ENCODE measurements around the gene ERMARD.
"Not testable (repeated sequence)": the region's sequence is repeated elsewhere in the genome, so short reads cannot be mapped to it uniquely, and the experiment has no call there.

ERMARD gene

DNA sequence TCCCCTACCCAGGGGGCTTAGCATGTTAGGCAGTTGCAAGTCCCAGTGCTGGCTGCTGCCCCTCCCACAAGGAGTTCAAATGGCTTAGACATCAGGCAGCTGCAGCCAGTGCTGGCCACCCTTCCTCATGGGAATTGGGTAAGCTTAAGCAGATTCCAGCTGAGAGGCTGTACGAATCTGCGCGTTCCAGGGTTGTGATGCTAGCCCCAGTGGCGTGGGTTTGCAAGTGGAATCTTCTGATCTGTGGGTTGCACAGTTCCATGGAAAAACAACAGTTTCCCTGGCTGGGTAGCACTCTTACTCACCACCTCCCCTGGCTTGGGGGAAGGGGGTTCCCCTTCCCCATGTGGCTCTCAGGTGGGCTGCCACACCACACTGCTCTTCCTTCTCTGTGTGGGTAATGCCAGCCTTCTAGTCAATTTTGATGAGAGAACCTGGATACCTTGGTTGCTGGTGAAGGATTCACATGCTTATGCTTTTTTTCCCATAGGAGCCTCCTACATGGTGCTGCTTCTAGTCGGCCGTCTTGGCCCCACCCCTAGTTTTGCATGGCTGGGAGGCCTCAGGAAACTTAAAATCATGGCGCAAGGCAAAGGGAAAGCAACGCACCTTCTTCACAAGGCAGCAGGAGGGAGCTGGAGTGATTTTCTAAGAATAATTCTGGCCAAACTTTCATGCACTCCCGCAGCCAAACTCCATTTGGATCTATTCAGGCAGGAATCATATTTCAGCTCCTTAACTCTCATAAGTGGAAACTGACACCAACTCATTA, 13.0 kb upstream of the ERMARD start:
- no peak for DNase-seq

DNA sequence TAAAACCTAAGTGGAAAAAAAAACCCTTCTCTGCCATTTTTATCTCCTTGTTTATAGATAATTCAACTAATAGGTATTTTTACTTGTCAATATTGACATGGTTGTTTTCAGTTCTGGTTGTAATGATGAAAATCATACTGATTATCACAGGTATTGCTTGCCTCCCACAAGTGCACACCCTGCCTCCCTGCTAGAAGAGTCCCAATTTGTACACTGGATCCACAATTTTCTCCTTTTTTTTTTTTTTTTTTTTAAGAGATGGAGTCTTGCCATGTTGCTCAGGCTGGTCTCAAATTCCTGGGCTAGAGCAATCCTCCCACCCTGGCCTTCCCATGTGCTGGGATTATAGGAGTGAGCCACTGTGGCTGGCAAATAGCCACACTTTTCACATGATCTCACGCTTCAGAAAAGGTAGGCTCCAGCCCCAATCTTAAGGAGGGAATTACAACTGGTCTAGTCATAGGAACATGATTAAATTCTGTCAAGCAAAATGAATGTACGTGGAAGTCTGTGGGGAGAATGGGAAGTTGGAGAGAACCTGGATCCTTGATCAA, 12.4 kb upstream of the ERMARD start:
- DNase-seq: no peak

DNA sequence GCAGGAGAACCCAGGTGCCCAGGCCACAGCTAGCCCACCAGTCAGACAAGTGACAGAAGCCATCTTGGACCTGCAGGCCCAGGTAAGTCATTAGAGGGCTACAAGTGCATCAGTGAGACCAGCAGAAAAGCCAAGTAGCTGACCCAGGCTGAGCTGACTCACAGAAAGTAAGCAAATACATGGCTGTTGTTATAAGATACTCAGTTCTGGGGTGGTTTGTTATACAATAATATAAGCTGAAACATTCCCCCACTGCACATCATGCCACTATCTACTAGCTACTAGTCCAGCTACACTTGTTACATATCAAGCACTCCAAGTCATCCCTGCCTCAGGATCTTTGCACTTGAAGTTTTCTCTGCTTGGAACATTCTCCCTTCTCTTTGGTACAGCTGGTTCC, 10.1 kb upstream of the ERMARD start:
- DNase-seq: no peak

DNA sequence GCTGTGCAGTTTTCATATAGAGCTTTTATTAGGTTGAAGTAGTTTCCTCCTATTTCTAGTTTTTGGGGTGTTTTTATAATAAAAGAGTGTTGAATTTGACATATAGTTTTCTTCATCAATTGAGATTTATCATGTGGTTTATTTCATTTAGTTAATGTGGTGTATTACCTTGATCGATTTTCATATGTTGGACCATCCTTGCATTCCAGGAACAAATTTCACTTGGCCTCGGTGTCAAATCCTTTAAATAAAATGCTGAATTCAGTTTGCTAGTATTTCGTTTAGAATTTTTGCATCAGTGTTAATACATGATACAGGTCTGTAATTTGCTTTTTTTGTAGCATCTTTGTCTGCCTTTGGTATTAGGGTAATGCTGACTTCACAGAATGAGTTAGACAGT, 6.0 kb upstream of the ERMARD start:
- no peak for DNase-seq

DNA sequence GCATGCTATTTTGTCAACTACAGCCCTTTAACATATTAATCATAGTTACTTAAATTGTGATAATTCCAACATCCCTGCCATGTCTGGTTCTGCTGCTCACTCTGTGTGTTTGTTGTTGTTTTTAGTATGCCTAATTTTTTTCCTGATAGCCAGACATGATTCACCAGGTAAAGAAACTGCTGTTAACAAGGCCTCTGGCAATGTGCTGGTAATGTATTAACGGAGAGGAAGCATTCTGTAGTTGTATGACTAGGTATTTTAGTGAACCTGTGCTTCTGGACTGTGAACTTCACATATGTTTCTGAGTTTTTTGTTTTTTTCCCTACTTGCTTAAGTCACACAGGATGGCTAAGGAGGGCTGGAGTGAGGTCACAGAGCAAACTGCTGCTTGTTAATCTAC, 4.9 kb upstream of the ERMARD start:
- no peak for DNase-seq

DNA sequence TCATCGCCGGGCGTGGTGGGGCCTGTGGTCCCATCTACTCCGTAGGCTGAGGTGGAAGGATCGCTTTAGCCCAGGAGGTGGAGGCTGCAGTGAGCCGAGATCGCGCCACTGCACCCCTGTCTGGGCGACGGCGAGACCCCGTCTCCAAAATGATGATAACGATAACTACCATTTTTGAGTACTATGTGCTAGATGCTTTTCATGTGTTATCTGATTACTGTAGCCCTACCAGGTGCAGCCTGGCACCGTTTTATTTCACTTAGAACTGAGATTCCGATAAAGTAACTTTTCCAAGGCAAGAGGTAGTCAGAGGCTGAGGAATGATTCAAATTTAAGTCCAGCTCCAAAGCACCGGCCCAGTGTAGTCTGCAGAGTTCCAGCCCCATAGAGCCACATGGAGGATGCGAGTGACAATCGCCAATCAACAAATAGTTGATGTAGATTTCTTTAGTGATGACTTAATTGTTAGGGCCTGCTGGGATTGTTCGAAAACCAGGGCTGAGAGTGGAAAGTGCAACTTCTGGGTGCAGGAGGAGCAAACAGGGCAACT, 727 bp downstream of the ERMARD start:
- no peak for DNase-seq

DNA sequence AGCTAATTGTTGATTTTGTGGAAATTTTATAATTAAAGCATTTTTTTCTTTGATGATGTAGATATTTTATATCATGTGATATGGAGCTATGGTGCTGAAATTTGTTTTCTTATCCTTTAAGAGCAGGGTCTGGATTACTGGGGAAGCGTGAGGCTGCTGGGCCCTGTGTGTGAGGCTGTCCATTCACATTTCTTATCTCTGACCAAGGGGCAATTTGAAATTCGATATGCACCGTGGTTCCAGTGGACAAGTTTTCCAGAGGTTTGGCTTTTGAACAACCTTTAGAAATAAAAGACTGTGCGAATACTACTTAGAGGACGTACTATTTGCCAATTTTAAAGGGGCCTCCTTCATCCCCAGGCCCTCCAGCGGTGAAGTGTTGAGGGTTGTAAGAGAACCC, 3.7 kb downstream of the ERMARD start:
- no peak for DNase-seq

DNA sequence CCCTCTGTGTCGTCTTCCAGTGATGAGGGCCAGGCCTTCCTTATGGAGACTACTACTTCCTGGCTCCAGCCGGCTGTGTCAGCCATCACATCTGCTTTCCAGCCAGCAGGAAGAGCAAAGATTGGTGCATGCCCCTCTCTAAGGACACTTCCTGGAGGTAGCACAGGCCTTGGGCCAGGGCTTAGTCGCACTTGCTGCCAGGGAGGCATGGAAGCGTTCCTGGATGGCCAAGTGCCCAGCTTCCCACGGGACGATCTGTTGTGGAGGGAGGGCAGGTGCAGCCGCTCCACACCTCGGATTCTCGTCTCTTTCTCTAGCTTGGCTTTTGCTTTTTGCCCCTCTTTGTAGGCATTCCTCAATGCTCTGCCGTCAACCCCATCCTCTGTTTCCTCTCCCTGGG, 11.9 kb downstream of the ERMARD start:
- DNase-seq: no peak

DNA sequence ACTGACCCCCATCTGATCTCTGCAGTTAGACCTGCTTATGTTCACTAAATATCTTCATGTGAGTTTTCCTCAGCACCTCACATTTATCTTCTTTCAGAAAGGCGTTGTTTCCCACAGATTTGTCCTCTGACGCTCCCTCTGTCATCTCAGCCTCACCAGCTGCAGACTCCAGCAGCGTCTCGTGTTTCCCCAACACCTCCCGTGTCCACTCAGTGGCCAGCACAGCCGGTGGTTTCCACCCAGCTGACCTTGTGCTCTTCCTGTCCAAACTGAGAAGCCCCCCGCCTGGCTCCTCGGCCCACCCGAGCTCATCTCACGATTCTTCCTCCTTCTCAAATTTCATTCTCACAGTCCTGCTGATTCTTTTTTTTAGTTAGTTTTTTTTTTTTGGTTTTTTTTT, 12.5 kb downstream of the ERMARD start:
- DNase-seq: no peak

DNA sequence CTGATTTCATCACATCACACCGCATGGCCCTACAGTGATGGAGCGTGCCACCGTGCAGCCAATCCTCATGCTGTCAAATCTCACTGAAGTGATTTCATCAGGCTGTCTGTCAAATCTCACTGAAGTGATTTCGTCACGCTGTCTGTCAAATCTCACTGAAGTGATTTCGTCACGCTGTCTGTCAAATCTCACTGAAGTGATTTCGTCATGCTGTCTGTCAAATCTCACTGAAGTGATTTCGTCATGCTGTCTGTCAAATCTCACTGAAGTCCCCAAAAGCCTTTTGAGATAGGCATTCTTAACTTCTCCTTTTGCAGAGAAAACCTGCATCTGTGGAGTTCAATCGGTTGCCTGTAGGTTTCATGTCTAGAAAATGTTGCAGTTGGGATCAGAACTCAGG, 14.4 kb downstream of the ERMARD start:
- DNase-seq: not testable (repeated sequence)

DNA sequence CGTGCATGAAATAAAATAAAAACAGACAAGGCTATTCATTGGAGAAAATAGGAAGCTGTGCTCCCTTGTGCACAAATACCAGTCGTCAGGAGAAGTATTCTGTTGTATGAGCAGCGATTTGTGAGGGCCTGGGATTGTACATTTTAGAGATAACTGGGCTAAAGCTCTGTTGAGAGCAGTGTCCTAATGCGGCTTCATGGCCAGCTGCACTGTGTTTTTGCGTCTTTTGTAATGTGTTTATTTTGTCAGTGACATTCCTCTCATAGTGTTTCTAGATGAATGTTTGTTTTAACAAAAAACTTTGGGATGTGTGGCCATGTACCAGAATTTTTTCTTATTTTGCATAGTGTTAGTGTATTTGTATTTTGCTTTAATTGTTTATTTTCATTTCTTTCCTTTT, 14.8 kb downstream of the ERMARD start:
- no peak for DNase-seq

DNA sequence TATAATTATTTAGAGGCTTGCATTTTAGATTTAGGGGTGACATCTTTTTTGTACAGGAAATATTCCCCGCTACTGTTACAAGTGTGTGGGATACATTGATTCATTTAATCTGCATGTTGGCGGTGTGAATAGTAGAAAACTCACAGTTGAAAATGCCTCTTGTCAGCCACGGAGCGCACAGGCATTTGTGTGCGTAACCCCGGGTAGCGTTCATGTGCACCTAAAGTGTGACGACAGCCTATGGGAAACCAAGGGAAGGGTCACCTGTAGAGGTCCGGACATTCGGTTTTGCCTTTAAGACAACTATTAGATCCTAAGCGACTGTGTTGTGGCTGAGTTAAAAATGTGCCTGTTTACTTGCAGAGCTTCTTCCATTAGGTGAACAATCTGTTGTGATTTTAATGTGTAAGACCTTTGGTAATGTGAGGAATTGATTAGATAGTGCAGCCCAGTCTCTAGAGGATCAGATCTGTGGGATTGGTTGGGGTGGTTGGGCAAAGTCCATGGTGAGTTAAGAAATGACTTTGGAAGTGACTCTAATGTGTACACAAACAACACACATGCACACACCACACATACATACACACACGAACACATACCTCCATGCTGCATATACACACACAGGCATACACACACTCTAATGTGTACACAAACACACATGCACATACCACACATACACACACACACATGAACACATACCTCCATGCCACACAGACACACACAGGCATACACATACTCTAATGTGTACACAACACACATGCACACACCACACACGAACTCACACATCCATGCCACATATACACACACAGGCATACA, 15.7 kb downstream of the ERMARD start:
- no peak for DNase-seq

DNA sequence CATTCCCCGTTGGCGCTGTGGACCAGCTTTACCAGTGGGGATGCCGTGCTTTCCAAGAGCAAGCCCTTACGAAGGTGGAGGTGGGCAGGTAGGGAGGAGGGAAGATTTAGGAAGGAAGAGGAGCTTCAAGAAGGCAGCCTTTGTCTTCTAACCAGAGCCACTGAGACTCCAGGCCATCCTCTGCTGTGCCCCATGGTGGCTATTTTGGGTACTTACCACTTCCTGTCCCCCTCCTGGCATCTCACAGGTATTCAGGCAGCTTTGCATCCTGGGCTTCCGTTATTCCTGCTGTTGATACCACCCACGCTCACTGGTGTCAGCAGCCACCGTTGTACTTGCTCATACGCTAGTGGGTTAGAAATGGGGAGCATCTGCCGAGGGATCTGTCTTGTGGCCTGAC, 22.9 kb downstream of the ERMARD start:
- no peak for DNase-seq

DNA sequence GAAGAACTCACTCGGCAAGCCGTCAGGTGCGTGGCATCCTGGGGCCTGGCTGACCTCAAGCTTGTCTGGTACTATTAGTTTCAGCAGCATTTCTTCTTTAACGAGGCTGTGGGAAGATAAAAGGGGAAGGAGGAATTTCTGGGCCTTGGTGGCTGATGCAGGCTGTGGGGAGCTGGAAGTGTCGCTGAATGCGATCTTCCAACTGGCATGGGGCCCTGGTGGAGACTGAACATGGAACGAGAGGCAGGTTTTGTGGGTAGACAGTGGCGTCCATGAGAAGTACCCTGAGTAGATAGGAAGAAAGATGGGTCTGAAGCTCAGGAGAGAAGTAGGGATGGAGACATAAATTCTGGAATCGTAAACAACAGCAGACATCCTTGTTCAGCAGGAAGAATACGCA, 23.9 kb downstream of the ERMARD start:
- no peak for DNase-seq

DNA sequence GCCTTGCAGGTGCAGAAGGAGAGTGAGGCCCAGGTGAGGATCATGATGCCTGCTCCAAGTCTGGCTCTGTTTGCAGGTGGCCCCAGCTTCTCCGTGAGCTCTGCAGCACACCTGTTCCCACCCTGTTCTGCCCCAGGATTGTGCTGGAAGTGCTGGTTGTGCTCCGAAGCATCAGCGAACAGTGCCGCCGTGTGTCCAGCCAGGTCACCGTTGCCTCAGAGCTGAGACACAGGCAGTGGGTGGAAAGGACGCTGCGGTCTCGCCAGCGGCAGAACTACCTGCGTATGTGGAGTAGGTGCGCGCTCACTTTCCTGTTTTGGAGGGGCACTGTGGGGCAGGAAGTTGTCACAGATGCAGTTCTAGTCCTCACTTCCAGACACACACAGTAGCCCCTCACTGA, 25.0 kb downstream of the ERMARD start:
- no peak for DNase-seq

DNA sequence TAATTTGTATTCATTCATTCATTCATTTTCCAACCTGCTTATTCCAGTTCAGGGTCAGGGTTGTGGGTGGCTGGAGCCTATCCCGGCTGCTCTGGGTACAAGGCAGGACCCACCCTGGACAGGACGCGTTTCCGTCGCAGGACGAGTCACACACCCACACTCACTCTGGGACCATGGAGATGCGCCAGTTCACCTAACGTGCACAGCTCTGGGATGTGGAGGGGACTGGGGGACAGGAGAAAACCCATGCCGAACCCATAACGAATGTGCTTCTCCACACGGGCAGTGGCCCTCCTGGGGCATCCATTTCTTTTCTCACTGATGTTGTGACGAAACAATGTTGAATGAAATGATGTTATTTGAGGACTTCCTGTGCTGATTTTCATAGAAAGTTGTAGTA, 26.5 kb downstream of the ERMARD start:
- no peak for DNase-seq

DNA sequence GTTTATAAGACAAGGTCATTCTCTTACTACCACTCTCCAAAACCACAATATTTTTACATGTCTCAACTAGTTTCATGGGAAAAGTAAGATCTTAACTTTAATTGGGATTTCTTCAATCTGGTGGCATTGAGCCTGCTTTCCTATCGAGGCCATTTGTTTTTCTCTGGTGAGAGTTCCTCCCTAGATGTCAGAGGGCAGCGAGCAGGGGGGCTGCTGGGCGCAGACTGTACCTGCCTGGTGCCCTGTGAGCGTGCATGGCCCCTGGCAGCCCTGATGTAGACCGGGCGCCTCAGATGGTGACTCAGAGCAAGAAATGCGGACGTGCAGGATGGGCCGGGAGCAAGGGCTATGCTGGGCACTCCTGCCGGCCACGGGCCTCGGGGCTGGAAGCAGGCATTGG, 27.2 kb downstream of the ERMARD start:
- DNase-seq: no peak

DNA sequence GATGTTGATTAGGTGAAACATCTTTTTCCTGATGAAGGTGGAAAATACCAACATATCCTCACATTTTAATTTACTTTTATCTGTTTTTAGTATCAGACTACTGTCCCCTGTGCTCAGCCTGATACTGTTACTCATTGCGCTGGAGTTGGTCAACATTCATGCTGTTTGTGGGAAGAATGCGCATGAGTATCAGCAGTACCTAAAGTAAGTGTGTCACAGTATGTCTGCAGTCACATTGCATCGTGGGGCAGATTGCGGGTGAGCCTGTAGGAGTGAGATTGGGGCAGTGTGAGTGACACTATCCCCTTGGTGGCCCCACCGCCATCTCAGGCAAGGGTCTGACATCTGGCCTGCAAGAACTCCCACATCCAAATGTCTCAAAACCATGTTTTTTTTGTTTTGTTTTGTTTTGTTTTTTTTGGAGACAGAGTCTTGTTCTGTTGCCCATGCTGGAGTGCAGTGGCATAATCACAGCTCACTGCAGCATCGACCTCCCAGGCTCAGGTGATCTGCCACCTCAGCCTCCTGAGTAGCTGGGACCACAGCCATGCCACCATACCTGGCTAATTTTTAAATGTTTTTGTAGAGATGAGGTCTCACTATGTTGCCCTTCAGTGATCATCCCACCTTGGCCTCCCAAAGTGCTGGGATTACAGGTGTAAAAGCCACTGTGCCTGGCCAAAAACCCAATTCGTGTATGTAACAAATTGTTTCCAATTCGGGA, 27.8 kb downstream of the ERMARD start:
- DNase-seq: no peak

DNA sequence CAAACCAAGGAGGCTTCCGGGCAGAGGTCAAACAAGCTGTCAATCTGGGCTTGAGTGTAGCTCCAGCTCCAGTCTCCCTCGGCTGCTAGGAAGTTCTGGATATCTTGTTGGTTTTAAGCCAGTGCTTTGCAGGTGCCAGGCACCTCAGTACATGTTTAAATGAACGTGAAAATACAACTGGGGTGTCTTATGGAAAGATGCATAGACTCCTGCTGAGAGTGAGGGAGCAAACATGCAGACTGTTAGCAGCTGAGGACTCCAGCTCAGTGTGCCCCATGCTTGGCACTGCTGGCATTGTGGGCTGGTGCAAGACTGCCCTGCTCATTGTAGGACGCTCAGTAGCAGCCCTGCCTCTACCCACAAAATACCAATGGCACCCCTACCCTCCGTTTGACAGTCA, 28.5 kb downstream of the ERMARD start:
- DNase-seq: no peak

DNA sequence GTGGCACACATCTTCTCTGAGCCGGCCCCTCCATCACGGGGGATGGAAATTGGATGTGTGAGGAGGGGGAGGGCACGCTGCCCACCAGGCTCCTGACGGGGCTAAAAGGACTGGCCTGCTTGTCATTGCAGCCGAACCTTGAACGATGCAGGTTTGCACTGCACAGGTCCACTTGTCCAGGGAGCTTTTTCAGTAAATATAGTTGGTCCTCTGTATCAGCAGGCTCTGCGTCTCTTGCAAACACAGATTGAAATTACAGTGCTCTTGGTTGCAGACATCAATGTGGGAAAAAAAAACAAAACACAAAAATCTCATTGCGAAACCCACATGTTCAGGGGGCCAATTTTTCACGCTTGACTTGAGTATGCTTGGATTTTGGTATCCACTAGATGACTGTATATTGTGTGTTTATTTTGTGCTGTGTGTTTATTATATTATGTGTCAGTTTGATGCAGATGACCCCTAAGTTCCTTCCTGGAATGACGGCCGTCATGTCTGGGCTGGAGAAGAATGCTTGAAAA, 29.2 kb downstream of the ERMARD start:
- DNase-seq: no peak

DNA sequence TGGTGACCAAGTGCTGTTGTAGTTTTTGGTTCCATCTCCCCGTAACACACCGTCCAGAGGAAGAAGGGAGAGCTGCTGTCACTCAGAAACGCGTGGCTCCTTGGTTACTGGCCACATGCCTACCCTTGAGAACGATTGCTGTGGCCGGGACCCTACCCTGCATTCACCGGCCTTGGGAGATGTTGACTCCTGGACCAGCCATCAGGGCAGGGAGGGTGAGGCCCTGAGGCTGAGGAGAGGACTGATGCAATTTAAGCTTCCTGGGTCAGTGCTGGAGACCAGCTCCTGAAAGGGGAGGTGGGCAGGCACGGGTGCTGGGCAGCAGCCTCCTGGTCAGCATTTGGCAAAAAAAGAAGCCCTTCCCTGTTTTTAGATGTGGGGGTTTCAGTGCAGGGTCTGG, 31.5 kb downstream of the ERMARD start:
- no peak for DNase-seq

DNA sequence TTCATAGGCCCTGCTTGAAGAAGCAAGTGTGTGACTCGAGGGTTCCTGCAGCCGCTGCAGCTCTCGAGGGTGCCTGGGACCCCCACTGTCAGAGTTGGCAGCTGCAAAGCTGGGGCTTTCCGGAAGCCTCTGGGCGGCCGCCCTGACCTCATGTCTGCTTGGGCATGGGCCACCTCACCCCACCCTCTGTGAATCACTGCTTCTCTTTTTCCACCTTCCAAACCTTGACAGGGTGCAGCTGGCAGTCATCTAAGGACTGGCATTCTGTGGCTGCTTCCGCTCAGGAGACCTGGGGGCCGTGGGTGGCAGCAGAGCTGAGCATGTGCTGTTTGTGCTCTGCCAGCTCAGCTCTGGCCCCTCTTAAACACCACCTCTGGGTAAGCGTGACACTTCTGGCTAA, 32.0 kb downstream of the ERMARD start:
- DNase-seq: no peak

Data from NCI-H510A treated with DMSO at 0.1 percent for 48 hours (cell line).